HepG2 (cell line): Measurements from ENCODE around the gene GALNT15.

Source experiments
- BHLHE40 ChIP-seq: IDR thresholded peaks from 2 replicates; pipeline ENCODE4 v1.6.1; 2011; ENCODE audit warnings: low read length, improper control_type of control experiment
- TF ChIP-seq, protein P1 (sequence below): sonication (generic); formaldehyde crosslinking; IDR thresholded peaks from 2 replicates; pipeline ENCODE4 v1.5.1; 2020; ENCODE audit warnings: missing genetic modification reagents, mild to moderate bottlenecking, borderline replicate concordance

GRCh38 chr3:16239780-16240179, 65.3 kb downstream of the GALNT15 start:
- TF ChIP-seq, protein P1, sequence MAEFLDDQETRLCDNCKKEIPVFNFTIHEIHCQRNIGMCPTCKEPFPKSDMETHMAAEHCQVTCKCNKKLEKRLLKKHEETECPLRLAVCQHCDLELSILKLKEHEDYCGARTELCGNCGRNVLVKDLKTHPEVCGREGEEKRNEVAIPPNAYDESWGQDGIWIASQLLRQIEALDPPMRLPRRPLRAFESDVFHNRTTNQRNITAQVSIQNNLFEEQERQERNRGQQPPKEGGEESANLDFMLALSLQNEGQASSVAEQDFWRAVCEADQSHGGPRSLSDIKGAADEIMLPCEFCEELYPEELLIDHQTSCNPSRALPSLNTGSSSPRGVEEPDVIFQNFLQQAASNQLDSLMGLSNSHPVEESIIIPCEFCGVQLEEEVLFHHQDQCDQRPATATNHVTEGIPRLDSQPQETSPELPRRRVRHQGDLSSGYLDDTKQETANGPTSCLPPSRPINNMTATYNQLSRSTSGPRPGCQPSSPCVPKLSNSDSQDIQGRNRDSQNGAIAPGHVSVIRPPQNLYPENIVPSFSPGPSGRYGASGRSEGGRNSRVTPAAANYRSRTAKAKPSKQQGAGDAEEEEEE (CRISPR knock-in tag) = no peak
- no peak for TF ChIP-seq BHLHE40
